HT1080 (cell line): ENCODE results near the gene TUFT1. TPM values are rescaled to one million over a fixed set of nuclear protein-coding genes. Genes with fewer than 3 reads are reported as not detected.
"Not testable (repeated sequence)": the region's sequence is repeated elsewhere in the genome, so short reads cannot be mapped to it uniquely, and the experiment has no call there.

Experiments
- DNase-seq: peaks from one replicate; pipeline ENCODE4 v3.0.0-alpha.2; 2015; ENCODE audit warnings: low read depth
- total RNA-seq: library from RNA; depleted of rRNA; stranded (reverse); fragments of >200 nt; shearing (Covaris generic); gene quantifications from 2 replicates; pipeline ENCODE4 v1.2.3, GENCODE V29; 2014

The TUFT1 gene
- total RNA-seq, 1 experiment from 2014 or later = 9.3 TPM

DNA sequence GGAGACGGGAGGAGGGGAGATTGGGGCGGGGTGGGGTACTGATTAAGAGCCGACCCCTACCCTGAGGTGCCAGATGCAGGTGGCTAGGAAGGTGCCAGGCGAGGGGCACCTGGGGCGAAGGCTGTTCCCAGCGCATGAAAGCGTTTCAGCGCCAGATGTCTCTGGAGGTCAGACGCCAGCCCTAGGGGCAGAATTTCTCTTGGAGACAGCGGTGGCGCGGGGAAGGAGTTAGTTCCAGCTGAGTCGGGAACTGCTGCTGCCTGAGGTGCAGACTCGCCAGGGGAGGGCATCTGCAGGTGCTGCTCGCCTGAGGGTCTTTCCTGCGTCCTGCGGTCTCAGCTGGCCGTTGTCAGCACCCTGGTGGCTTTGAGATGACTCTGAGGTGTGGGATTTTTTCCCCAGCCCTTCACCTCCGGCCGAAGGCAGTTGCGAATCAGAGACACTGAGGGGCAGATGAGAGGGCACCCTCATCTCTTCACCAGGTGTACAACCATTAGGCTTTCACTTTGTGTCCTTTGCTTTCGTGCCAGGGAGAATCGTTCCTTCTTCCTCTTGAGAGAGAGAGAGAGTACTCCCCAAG lies 28.4 kb upstream of the TUFT1 start:
- peak; percentile 32 for DNase-seq

- DNase-seq = no peak
These were observed 27.8 kb upstream of the TUFT1 start for GRCh38 chr1:151512326-151512725.

- DNase-seq = no peak
These were observed 27.1 kb upstream of the TUFT1 start for GRCh38 chr1:151512801-151513625.

- DNase-seq = peak; percentile 55
These were observed 26.4 kb upstream of the TUFT1 start for GRCh38 chr1:151513626-151514121.

DNA sequence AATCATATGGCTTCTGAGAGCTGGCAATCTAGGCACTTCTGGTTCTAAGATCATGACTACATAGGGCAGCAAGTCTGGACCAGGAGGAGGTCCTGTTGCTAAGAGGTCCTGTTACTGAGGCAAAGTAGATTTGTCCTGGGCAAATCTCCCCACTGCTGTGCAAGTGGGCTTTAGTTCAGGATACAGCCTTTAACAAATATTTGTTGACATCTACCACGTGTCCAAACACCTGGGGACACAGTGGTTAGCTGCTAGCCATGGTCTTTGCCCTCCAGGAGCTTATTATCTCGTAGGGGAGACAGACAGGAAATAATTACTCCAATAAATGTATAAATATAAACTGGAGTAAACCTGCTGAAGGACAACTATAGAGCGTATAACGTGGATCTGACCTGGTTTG lies 25.7 kb upstream of the TUFT1 start:
- no peak for DNase-seq

- DNase-seq = no peak
These were observed 24.8 kb upstream of the TUFT1 start for GRCh38 chr1:151515265-151515664.

GRCh38 chr1:151516031-151516511 lies 24.0 kb upstream of the TUFT1 start:
- DNase-seq = no peak

- no peak for DNase-seq
These were observed 21.7 kb upstream of the TUFT1 start for GRCh38 chr1:151518431-151518830.

DNA sequence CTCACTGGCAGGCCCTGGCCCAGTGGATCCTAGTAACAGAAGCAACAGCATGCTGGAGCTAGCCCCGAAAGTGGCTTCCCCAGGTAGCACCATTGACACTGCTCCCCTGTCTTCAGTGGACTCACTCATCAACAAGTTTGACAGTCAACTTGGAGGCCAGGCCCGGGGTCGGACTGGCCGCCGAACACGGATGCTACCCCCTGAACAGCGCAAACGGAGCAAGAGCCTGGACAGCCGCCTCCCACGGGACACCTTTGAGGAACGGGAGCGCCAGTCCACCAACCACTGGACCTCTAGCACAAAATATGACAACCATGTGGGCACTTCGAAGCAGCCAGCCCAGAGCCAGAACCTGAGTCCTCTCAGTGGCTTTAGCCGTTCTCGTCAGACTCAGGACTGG lies 21.2 kb upstream of the TUFT1 start:
- no peak for DNase-seq

DNA sequence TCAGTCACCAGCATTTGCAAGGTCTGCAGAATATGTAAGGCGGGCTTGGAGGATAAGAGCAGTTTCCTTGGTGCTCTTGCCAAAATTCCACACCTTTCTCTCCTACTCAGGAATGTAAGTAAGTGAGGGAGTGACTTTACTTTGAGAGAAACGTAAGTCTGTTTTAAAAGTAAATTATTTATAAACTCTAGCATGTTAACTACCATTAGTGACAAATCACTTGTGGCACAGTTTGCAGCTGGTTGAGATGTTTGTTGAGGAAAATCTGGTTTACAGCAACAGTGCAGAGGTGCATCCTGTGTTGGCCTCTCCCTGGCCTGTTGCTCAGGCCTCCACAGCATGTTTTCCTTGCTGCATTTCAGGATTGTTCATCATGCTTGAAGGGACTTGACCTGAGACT lies 20.4 kb upstream of the TUFT1 start:
- DNase-seq = no peak

- no peak for DNase-seq
These were observed 19.8 kb upstream of the TUFT1 start for GRCh38 chr1:151520359-151520758.

DNA sequence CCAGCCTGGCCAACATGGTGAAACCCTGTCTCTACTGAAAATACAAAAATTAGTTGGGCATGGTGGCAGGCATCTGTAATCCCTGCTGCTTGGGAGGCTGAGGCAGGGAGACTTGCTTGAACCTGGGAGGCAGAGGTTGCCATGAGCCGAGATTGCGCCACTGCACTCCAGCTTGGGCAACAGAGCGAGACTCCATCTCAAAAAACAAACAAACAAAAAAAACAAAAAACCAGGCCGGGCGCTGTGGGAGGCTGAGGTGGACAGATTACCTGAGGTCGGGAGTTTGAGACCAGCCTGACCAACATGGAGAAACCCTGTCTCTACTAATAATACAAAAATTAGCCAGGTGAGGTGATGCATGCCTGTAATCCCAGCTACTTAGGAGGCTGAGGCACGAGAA lies 17.7 kb upstream of the TUFT1 start:
- DNase-seq = not testable (repeated sequence)

DNA sequence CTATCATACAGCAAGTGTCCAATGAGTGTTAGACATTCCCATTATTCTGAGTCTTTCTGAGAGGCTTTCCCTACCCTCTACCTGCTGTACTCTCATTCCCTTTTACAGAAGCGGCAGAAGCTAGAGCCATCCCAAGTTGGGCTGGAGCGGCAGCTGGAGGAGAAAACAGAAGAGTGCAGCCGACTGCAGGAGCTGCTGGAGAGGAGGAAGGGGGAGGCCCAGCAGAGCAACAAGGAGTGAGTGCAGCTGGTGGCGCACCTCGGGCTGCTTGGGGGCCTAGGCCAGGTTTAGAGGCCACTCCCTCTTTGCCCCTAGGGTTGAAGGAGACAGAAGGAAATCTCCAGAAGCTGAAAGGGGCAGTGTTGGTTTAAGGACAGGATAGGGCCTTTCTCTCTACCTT lies 16.8 kb upstream of the TUFT1 start:
- no peak for DNase-seq

GRCh38 chr1:151524736-151525135 lies 15.4 kb upstream of the TUFT1 start:
- no peak for DNase-seq

GRCh38 chr1:151526735-151527525 lies 13.2 kb upstream of the TUFT1 start:
- no peak for DNase-seq

DNA sequence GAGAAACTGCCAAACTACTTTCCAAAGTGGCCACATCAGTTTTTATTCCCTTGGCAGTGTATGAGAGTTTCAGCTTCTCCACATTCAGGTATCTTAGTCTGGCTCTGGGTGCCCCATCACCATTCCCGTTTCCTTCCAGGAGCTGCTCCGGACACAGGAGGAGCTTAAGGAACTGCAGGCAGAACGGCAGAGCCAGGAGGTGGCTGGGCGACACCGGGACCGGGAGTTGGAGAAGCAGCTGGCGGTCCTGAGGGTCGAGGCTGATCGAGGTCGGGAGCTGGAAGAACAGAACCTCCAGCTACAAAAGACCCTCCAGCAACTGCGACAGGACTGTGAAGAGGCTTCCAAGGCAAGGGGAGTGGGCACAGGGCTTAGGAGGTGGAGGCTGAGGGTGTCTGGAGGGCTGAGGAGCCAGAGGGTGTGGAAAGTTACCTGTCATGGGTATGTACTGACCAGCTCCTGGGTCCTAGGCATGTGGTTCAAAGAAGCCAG lies 10.9 kb upstream of the TUFT1 start:
- DNase-seq = no peak

DNA sequence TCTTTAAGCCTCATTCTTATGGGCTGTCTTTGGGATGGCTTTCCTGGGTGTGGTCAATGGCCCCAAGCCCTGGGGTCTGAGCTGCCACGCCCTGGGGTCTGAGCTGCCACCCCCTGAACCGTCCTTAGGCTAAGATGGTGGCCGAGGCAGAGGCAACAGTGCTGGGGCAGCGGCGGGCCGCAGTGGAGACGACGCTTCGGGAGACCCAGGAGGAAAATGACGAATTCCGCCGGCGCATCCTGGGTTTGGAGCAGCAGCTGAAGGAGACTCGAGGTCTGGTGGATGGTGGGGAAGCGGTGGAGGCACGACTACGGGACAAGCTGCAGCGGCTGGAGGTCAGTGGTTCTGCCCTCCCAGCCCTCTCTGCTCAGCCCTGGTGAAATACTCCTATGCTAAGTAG lies 10.3 kb upstream of the TUFT1 start:
- no peak for DNase-seq

- DNase-seq = no peak
These were observed 9.6 kb upstream of the TUFT1 start for GRCh38 chr1:151530461-151530860.

DNA sequence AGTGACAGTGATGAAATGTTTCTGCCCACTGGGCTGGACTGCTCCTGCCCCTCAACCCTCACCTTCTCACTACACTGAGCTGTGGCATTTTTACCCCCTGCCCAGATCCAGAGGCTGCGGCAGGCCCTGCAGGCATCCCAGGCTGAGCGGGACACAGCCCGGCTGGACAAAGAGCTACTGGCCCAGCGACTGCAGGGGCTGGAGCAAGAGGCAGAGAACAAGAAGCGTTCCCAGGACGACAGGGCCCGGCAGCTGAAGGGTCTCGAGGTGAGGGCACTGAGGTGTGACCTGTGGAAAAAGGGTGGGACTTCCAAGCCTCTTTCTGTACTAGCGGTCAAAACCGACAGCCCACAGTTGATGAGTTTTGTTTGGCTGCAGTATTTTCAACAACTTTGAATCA lies 6.2 kb upstream of the TUFT1 start:
- DNase-seq = no peak

GRCh38 chr1:151534662-151535278 lies 5.3 kb upstream of the TUFT1 start:
- DNase-seq = peak; percentile 66
